MCF 10A (cell line): ENCODE results near the gene TUBGCP2. TPM values are rescaled to one million over a fixed set of nuclear protein-coding genes. Genes with fewer than 3 reads are reported as not detected.

ENCODE experiments used
- BruUV-seq: library from RNA; stranded (reverse); fragments of 400-500 nt; replicated peaks from 2 replicates; lab custom pipeline; 2021; lab: Mats Ljungman, UMichigan
- CTCF ChIA-PET: fragments of 300-600 bp; sonication (Branson Sonifier 250); formaldehyde crosslinking; extraction: SDS; loops from one replicate; lab custom pipeline; 2021; ENCODE audit warnings: antibody characterized with exemption, inconsistent platforms; lab: Yijun Ruan, JAX
- POLR2A ChIA-PET: fragments of 300-600, 350-650 bp; sonication (Branson Sonifier 250); formaldehyde crosslinking; extraction: SDS; loops from one replicate; lab custom pipeline; 2020; ENCODE audit warnings: antibody characterized with exemption, inconsistent platforms; lab: Yijun Ruan, JAX
- DNase-seq: peaks from one replicate; pipeline ENCODE4 v3.0.0-alpha.2; 2018; ENCODE audit not compliant: unreplicated experiment
- H3K27ac Mint-ChIP-seq: one replicate; pipeline ENCODE4 v1.8.0; 2022; ENCODE audit warnings: mild to moderate bottlenecking, low read depth, mixed read lengths; ENCODE audit not compliant: unreplicated experiment
- H3K27me3 Mint-ChIP-seq: one replicate; pipeline ENCODE4 v1.8.0; 2022; ENCODE audit warnings: mixed read lengths; ENCODE audit not compliant: insufficient read depth, unreplicated experiment
- H3K36me3 Mint-ChIP-seq: one replicate; pipeline ENCODE4 v1.8.0; 2022; ENCODE audit warnings: mild to moderate bottlenecking, moderate library complexity, mixed read lengths; ENCODE audit not compliant: insufficient read depth, unreplicated experiment
- H3K4me1 Mint-ChIP-seq: one replicate; pipeline ENCODE4 v1.8.0; 2022; ENCODE audit warnings: mixed read lengths; ENCODE audit not compliant: insufficient read depth, unreplicated experiment
- H3K4me3 Mint-ChIP-seq: one replicate; pipeline ENCODE4 v1.8.0; 2022; ENCODE audit warnings: mild to moderate bottlenecking, moderate library complexity, mixed read lengths; ENCODE audit not compliant: unreplicated experiment
- H3K9me3 Mint-ChIP-seq: one replicate; pipeline ENCODE4 v1.8.0; 2022; ENCODE audit warnings: mixed read lengths; ENCODE audit not compliant: unreplicated experiment
- CTCF ChIP-seq: fragments of 200-600 bp; IDR thresholded peaks from one replicate; pipeline ENCODE4 v1.8.0; 2022; ENCODE audit warnings: antibody characterized with exemption, mild to moderate bottlenecking; ENCODE audit not compliant: unreplicated experiment
- intact Hi-C: fragments of 100-400 bp; cut with micrococcal nuclease; formaldehyde crosslinking; loops from 2 replicates; pipeline ENCODE4 v1.14.1; 2022
- total RNA-seq: library from RNA; stranded (reverse); gene quantifications from 2 replicates; pipeline ENCODE4 v1.2.3, GENCODE V29; 2022

The TUBGCP2 gene
- total RNA-seq, 1 experiment from 2014 or later, result 95.9 TPM

GRCh38 chr10:133269367-133269766 is 39.3 kb downstream of the TUBGCP2 start:
- DNase-seq, result no peak
- Mint-ChIP-seq H3K4me3 (no peak overlapping the region), H3K27me3 (no peaks in the 10 kb centered on the region), H3K36me3 (no peaks in the 10 kb centered on the region), H3K9me3 (no peaks in the 10 kb centered on the region), H3K27ac (no peak overlapping the region), H3K4me1 (peaks cover 10% of the 10 kb centered on the region)
- intact Hi-C loops, result no loop called here
- CTCF ChIA-PET, result interaction anchor here (0.8 to 0.9 kb wide), 2 partner anchors 8 to 19 kb away, joined by 3 to 4 read pairs; no protein-coding TSS in a partner anchor
- TF ChIP-seq CTCF, result no peak
- no TSS peak for BruUV-seq
- POLR2A ChIA-PET, result no interaction called here

DNA sequence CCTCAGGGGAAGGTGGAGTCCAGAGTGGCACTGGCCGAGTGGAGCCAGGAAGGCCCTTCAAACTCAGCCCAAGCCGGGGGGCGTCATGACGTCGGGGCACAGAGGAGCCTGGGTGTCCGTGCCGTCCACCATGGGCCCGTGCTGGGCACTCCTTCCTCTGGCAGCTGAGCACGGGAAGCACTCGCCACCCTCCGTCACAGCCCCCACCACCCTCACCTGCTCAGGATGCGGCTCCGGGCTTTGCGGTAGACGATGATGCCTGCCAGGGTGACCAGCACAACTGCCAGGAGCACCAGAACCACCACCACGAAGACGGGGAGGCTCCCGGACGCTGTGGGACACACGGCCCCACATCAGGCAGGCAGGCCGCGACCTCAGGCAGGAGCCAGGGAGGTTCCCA is 40.1 kb downstream of the TUBGCP2 start:
- BruUV-seq, result no TSS peak
- ChIA-PET CTCF (interaction anchor here (0.8 kb wide), 1 partner anchor 20 kb away, joined by 3 read pairs; no protein-coding TSS in a partner anchor), POLR2A (interaction anchor here (1.8 kb wide), 1 partner anchor 9 kb away, joined by 6 read pairs; no protein-coding TSS in a partner anchor)
- Mint-ChIP-seq H3K27ac (no peak overlapping the region), H3K27me3 (no peaks in the 10 kb centered on the region), H3K9me3 (no peaks in the 10 kb centered on the region), H3K4me1 (peaks cover 11% of the 10 kb centered on the region), H3K4me3 (no peak overlapping the region), H3K36me3 (no peaks in the 10 kb centered on the region)
- no peak for TF ChIP-seq CTCF
- intact Hi-C loops, result no loop called here
- DNase-seq, result no peak

DNA sequence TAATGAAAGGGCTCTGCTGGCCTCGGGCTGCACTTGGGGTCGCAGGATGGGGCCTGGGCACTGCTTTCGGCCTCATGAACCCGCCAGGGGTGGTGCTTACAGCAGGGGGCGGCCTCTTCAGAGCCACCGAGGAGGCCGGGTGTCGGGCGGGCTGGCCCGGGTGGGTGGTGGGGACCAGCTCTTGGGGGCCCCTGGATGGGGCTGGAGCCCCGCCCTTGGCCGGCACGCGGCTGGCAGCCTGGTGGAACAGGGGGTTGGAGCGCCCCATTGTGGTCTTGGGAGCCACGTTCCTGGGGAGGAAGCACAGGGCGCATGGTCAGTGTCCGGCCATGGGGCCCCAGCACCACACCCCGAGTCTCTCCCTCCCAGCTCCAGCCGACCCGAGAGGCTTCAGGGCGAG is 40.8 kb downstream of the TUBGCP2 start:
- DNase-seq, result no peak
- TF ChIP-seq CTCF, result no peak
- Mint-ChIP-seq H3K27me3 (no peaks in the 10 kb centered on the region), H3K4me3 (no peak overlapping the region), H3K27ac (no peak overlapping the region), H3K9me3 (no peaks in the 10 kb centered on the region), H3K4me1 (peaks cover 11% of the 10 kb centered on the region), H3K36me3 (no peaks in the 10 kb centered on the region)
- CTCF ChIA-PET, result interaction anchor here (0.9 to 1.0 kb wide), 2 partner anchors 10 to 124 kb away, joined by 3 read pairs; no protein-coding TSS in a partner anchor
- POLR2A ChIA-PET, result interaction anchor here (0.7 to 1.8 kb wide), 2 partner anchors 10 to 365 kb away, joined by 4 to 6 read pairs; no protein-coding TSS in a partner anchor
- intact Hi-C loops, result no loop called here
- no TSS peak for BruUV-seq

DNA sequence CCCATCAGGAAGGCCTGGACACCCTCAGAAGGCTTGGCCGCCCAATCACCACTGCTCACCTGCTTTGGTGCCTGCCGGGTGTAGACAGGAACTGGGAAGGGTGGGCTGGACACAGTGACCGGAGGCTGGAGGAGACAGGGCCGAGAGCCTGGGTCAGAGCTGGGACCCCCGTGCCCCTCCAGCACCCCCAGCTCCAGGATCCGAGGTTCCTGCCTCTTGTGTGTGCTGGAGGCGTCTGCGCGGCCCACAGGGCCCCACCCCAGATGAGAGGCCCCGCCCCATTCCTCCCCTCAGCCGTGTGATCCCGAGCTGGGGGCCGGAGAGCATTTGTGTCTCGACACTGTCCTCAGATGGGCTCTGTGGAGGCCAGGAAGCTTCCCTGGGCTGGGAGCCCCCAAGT is 41.4 kb downstream of the TUBGCP2 start:
- Mint-ChIP-seq H3K4me3 (no peak overlapping the region), H3K4me1 (peaks cover 11% of the 10 kb centered on the region), H3K27ac (no peak overlapping the region), H3K9me3 (no peaks in the 10 kb centered on the region), H3K27me3 (no peaks in the 10 kb centered on the region), H3K36me3 (no peaks in the 10 kb centered on the region)
- DNase-seq, result no peak
- BruUV-seq, result no TSS peak
- CTCF ChIA-PET, result interaction anchor here (0.9 to 1.0 kb wide), 3 partner anchors 9 to 124 kb away, joined by 3 to 5 read pairs (median 3); no protein-coding TSS in a partner anchor
- intact Hi-C loops, result no loop called here
- TF ChIP-seq CTCF, result no peak
- POLR2A ChIA-PET, result interaction anchor here (0.7 to 1.8 kb wide), 2 partner anchors 10 to 365 kb away, joined by 4 to 6 read pairs; no protein-coding TSS in a partner anchor
